ENCODE results near the gene NQO2.
"Not testable (repeated sequence)": the region's sequence is repeated elsewhere in the genome, so short reads cannot be mapped to it uniquely, and the experiment has no call there.

Gene NQO2

DNA sequence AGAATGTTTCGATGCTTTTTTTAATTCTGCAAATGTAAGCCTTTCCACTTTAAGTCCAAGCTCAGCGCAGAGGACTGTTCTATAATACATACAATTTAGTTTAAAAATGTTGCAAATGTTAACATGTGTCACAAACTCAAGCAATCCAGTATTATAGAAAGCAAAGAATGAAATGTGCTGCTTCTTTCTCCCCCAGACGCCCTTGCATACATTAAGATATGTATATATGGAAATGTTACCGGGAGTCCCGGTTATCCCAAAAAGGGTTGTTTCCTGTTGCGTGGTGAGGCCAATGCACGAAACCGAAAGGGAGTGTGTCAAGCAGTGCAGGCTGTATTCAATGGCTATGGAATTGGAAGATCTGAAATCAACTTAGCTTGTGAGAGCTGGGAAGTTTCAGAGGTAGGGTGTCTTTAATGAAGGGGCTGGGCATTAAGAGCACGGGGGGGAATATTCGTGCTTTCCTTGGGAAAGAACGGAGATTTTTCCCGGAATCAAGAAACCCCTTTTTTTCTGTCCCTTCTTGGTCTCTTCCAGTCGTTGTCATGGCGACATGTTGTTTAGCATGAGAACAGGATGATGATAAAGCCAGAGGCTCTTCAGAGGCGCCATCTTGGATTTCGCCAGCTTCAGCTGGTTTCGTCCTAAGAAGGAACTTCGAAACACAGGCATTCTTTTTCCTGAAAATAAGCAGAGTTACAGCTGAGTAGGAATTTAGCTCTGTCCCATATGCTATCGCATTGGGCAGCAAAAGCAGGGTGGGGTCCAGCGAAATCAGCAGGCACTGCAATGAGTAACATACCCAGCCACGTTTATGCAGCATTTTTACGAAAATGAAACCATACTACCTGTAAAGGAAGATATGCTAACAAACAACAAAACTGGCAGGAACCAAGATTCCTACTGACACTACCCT, 10.1 kb upstream of the NQO2 start:
- peak; percentile 94 for DNase-seq (ENCODE audit: low spot score)

DNA sequence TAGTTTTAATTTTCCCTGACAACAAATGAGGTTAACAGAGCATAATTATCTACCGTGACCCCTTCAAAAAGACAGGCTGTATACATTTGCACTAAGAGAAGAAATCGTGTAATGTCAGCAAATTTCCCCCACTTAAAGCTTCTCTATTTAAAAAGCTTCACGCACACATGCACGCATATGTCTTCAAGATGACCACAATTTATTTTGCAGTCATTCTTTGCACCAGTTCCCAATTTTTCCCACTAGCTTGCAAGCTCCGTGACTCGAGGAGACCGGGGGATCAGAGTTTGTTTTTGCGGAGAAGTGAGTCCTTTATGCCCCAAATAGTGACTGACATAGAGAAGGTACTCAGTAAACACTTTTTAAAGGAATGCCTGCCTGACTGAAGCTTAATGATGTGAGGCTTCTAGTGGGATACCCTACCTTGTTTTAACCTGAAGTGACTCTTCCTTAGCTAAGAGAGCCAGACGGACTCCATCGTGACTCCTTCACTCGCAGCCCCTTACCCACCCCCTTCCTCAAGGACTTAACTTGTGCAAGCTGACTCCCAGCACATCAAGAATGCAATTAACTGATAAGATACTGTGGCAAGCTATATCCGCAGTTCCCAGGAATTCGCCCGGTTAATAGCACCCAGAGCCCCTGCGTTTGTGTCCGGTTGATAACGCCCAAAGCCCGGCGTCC, 9.3 kb upstream of the NQO2 start:
- DNase-seq (ENCODE audit: low spot score) = peak; percentile 36

DNA sequence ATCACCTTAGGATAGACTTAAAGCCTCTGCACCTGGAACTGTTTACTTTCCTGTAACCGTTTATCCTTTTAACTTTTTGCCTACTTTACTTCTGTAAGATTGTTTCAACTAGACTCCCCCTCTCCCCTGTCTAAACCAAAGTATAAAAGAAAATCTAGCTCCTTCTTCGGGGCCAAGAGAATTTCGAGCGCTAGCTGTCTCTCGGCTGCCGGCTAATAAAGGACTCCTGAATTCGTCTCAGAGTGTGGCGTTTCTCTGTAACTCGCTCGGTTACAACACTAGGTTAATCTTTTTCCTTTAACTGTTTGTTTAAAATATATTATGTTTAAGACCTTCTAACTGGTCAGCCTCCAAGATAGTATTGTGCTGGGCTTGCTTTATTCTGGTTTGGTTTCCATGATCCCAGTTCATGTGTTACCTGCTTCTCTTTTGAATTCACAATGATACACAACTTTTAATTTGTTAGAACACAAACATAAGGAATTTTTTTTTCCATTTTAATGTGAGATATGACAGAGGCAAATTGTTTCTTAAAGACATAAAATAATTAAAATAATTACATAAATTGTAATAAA, 8.7 kb upstream of the NQO2 start:
- peak; percentile 20 for DNase-seq (ENCODE audit: low spot score)

DNA sequence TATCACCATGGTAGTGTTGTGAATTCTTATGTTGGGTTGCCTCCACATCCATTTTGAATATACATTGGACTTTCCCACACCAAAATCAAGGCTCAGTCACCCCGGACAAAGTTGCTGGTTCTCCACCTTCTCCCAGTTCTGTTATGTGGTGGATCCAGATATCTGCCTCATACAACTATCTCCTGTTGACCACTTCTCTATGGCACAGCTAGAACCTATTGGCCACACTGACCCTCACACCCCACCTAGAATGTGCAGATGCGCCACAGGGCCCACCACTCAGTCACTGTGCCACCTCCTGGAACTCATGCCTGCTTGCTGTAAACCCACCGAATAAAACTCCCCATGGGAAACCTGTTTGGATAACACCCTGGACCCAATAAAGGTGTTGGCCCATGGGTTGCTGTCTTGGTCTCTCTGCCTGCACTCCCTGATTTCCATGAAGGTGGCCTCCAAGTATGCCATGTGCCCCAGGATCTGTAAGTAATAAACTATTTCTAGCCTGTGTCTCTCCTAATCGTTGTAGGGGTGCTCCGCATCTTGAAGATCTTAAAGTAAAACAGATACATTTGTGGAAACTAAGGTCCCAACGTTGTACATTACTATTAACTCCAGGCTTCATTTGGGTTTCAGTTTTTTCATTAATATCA, 7.2 kb upstream of the NQO2 start:
- no peak for DNase-seq (ENCODE audit: low spot score)

DNA sequence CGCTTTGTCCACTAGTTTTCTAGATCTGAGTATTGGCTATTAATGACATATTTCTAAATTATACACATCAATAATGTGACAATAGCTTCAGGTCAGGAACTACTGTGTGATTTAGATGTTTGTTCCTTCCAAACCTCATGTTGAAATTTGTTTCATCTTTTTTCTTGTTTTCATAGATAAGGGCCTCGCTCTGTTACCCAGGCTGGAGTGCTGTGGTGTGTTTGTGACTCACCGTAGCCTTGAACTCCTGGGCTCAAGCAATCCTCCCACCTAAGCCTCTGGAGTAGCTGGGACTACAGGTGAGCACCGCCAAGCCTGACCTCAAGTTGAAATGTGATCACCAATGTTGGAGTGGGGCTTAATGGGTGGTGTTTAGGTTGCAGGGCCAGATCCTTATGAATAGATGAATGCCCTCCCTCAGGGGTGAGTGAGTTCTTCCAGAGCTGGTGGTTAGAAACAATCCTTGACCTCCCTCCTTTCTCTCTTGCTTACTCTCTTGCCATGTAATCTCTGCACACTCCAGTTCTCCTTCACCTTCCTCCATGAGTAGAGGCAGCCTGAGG, 5.9 kb upstream of the NQO2 start:
- no peak for DNase-seq (ENCODE audit: low spot score)

DNA sequence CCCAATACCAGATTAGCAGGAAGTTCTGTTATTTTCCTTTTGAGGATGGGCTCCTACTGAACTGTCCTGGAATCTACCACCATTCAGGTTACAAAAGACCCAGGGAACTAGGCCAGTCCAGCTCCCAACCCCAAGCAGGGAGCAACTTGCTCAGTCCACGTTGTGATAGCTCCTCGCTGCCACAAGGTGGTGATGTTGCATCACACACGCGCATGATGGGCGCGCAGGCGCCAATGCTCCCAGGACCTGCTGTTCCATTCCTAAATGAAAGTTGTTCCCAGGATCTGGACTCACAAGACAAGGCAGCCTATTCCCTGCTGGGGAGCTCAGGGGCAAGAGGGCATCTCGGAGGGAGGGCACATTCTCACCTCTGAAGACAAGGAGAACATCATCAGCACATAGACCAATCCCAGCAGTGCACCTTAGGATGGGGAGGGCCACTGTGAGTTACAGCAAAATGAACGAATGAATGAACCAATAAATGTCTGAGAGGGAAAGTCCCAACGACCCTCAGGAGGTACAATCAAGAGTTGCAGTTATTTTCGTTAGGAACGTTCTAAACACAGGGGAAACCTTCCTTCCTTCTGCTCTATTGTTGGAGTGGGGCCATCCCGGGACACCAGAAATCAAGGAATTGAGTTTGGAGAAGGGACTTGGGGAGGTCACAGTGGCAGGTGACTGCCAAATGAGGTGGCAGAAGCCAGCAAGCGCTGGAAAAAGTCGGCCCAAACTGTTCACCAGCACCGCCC, 1.3 kb upstream of the NQO2 start:
- peak; percentile 56 for DNase-seq (ENCODE audit: low spot score)

DNA sequence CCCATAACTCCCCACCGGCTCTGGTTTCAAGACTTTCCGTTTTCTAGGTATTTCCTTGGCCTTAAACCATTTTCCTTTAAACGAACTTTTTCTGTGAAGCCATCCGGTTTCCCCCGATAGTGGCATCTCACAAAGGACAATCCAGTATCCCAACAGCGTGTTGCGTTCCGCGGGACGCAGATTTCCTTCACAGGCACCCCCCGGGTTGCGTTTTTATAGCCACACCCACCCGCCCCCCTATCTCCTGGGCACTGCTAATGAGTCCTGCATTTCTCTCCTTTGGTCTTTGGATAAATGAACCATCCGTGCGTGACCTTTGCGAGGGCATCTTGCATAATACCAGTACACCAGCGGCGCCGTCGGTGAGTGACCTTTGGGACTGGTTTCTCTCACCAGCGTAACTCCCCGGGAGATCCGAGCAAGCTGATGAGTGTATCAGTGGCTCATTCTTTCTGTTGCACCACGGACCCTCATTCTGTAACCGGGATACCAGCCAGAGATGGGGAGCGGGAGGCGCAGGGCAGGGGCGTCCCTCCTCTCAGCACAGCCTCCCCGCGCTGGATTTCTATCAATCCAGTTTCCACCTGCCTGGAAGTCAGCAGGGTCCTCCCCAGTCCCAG, 586 bp upstream of the NQO2 start:
- DNase-seq (ENCODE audit: low spot score) = peak; percentile 14

DNA sequence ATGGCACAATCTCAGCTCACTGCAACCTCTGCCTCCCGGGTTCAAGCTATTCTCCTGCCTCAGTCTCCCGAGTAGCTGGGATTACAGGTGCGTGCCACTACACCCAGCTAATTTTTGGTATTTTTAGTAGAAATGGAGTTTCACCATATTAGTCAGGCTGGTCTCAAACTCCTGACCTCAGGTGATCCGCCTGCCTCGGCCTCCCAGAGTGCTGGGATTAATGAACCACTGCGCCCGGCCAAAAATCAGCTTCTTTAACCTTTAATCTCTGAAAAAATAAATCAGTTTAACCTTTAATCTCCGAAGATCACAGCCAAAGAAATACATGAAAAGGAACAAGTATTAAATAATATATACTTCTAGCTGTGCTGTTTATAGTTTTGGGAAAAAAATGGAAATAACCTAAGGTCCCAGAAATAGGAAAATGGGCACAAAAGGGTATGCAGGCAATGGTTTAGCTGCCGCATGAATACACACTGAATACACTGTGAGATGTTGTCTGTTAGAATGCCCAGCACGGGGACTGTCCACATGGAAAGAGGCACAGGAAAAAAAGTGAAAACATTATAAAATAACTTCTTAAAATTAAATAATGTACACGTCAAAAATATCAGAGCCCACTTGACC, 1.6 kb downstream of the NQO2 start:
- DNase-seq (ENCODE audit: low spot score) = no peak

DNA sequence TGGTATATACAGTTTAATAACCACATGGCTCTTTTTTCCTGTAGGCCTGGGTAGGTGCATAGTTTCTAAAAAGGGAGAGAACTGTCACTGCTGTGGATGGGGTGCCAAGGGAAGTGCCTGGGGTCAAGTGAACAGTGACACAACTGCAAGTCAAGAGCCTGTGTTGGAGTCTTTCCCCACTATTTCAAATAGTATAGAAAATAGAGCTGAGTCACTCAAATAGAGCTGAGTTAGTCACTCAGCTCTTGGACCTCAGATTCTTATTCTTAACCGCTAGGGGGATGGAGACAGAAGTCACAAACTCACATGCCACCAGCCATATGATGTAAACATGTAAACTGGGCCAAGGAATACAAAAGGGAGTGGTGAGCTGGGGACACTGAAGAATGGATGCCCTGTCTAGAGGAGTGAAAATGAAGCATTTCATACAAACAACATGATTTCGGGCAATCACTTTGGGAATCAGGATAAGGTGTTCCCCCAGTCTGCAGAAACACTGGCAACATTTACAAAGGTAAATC, 2.1 kb downstream of the NQO2 start:
- peak; percentile 71 for DNase-seq (ENCODE audit: low spot score)

DNA sequence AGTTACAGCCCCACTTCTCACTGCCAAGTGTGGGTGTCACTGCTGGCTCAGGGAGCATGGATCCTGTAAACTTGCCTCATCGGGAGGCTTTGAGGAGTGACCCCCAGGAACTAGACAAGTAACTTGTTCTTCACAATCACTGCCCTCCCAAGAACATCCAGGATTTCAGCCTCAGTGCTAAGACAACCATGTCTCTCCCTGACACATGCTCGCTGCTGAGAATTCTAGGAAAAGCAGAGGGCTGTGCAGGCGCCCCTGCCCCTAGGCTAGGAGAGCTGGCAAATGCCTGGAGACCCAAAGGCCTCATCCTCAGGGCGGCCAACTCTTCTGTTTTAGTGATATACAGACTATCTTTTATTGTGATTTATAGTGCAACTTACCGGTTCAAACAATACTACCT, 3.5 kb downstream of the NQO2 start:
- DNase-seq (ENCODE audit: low spot score) = not testable (repeated sequence)

DNA sequence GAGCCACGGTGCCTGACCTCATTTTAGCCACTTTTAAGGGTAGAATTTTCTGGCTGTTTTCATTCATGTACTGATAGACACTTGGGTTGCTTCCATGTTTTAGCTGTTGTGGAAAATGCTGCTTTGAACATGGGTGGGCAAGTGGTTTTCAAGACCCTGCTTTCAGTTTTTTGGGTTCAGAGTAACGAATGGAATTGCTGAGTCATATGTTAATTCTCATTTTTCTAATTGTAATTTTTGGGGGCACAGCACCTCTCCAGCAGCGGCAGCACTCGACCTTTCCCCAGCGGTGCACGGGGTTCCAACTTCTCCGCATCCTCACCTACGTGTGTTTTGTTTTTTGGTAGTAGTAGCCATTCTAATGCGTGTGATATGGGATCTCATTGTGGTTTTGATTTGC, 5.4 kb downstream of the NQO2 start:
- no peak for DNase-seq (ENCODE audit: low spot score)

DNA sequence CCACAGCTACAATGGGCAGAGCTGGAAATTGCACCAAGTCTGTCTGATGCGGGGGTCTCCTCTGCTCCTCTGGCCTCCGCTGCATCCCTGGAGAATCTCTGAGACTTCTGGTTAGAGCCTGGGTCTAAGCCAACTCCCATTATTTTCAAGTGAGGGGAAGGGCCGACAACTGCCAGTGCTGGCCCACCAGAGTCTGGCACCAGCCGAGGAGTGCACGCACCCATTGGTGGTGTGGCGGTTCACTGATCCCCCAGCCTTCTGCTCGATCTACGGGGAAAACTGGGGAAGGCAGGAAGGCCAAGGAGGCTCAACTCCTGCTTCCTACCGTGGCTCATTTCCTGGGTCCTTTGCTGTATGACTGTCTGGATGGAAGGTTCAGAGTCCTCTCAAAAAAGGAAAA, 6.2 kb downstream of the NQO2 start:
- no peak for DNase-seq (ENCODE audit: low spot score)

DNA sequence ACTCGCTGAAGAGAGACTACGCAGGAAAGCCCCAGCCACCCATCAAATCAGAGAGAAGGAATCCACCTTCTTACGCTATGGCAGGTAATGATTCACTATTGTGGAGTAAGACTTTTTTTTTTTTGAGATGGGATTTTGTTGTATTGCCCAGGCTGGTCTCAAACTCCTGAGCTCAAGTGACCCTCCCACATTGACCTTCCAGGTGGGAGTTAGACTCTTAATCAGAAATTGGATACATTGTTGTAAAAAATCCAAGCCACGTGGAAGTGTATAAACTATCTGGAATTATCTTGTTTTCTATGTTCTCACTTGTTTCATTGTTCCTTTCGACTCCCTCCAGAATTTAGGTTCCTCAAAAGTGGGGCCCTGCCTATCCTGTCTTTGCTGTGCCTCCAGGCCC, 6.8 kb downstream of the NQO2 start:
- no peak for DNase-seq (ENCODE audit: low spot score)

DNA sequence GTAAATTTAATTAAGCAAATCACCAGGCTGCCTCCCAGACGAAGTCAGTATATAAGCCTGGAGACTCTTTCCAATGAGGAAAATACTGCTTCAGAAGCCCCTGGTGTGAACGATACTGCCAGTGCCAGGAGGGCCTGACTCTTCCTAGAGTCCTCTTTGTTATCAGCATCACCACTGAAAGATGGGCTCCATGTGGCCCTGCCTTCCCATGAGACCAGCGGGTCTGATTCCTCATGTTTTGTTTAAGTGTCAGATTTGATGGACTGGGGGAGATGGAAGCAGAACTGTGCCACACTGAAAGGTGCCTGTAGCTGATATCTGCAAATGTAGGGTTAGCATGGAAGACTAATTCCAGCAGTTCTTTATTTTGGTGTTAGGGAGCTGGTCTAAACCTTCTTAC, 7.9 kb downstream of the NQO2 start:
- DNase-seq (ENCODE audit: low spot score) = no peak

DNA sequence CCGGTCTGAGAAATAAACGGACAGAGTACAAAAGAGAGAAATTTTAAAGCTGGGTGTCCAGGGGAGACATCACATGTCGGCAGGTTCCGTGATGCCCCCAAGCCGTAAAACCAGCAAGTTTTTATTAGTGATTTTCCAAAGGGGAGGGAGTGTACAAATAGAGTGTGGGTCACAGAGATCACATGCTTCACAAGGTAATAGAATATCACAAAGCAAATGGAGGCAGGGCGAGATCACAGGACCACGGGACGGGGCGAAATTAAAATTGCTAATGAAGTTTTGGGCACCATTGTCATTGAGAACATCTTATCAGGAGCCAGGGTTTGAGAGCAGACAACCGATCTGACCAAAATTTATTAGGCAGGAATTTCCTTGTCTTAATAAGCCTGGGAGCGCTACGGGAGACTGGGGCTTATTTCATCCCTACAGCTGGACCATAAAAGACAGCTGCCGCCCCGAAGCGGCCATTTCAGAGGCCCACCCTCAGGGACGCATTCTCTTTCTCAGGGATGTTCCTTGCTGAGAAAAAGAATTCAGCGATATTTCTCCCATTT, 9.1 kb downstream of the NQO2 start:
- not testable (repeated sequence) for DNase-seq (ENCODE audit: low spot score)

DNA sequence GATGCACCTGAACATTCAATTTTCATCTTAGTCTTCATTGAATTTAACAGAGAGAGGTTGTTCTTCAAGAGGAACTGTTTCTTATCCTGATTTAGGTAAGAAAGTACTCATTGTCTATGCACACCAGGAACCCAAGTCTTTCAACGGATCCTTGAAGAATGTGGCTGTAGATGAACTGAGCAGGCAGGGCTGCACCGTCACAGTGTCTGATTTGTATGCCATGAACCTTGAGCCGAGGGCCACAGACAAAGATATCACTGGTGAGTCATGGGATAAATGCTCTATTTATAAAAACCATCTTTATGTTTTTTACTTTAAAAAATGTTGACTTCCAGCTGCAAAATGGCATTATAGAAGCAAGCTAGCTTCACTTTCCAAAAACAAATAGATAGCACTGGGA, 10.2 kb downstream of the NQO2 start:
- DNase-seq (ENCODE audit: low spot score) = no peak

DNA sequence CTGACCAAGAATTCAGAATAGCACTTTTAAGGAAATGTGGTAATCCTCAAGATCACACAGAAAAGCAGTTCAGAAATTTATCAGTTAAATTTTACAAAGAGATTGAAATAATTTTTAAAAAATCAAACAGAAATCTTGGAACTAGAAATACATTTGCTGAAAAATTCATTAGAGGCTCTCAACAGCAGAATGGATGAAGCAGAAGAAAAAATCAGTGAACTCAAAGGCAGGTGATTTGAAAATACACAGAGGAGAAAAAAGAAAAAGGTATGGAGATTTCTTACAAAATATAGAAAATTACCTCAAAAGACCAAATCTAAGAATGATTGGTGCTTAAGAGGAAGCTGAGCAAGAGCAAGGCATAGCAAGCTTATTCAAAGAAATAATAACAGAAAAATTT, 11.5 kb downstream of the NQO2 start:
- no peak for DNase-seq (ENCODE audit: low spot score)

DNA sequence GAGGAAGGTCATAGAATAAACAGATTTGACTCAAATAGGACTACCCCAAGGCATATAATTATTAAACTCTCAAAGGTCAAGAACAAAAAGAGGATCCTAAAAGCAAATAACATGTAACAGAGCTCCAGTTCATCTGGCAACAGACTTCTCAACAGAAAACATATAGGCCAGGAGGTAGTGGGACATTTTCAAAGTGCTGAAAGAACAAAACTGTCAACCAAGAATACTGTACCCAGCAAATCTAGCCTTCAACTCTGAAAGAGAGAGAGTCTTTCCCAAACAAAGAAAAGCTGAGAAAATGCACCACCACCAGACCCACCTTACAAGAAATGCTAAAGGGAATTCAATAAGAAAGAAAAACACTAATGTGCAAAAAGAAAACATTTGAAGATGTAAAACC, 11.9 kb downstream of the NQO2 start:
- DNase-seq (ENCODE audit: low spot score) = no peak

DNA sequence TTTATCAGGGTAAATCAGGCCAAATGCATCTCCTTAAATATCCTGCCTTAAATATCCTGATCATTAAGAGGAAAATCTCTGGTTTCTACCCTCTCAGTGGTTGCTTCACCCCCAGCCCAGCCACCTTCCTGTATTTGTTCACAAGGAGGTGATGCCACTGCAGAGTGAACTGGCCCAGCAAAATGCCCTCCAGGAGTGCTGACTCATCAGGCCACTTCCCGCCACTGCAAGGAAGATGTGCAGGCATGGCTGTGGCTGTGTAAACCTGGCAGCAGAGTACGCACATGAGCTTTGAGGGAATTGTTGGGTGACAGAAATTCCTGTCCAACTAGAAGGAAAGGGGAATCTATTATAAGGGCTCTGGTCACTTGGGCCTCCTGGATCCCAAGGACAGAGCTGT, 13.8 kb downstream of the NQO2 start:
- peak; percentile 22 for DNase-seq (ENCODE audit: low spot score)
